K562 (cell line): Measurements from ENCODE around the gene FHL5. TPM values are rescaled to one million over a fixed set of nuclear protein-coding genes. Genes with fewer than 3 reads are reported as not detected.

Experiments used
- C11orf30 ChIP-seq: fragments of 450-650 bp; IDR thresholded peaks from 2 replicates; pipeline ENCODE4 v1.6.1; 2016; ENCODE audit warnings: low read depth, mild to moderate bottlenecking
- CBFA2T3 ChIP-seq: fragments of 450-650 bp; IDR thresholded peaks from 2 replicates; pipeline ENCODE4 v1.6.1; 2017
- MLX ChIP-seq, 2 experiments: fragments of 450-650 bp in 1 of 2; sonication (generic) in 1 of 2; formaldehyde crosslinking; conservative IDR thresholded peaks; 2 replicates each; pipeline versions ENCODE4 v1.4.0 to v1.8.1; 2020 to 2022; ENCODE audit warnings: mild to moderate bottlenecking in 1 of 2, missing genetic modification reagents in 1 of 2
- NR4A1 ChIP-seq, 2 experiments: fragments of 250-450 bp in 1 of 2; fragments of 450-650 bp in 1 of 2; sonication (Bioruptor Pico) in 1 of 2; IDR thresholded peaks; 2 replicates each; pipeline versions ENCODE4 v1.4.0 to v1.6.1; 2016 to 2020; ENCODE audit warnings: mild to moderate bottlenecking in 2 of 2, missing compliant biosample characterization in 1 of 2, missing genetic modification characterization in 1 of 2, moderate library complexity in 1 of 2
- PREB ChIP-seq: sonication (generic); formaldehyde crosslinking; IDR thresholded peaks from 2 replicates; pipeline ENCODE4 v1.8.1; 2023; ENCODE audit warnings: mild to moderate bottlenecking, missing genetic modification reagents
- PTRF ChIP-seq: fragments of 450-650 bp; IDR thresholded peaks from 2 replicates; pipeline ENCODE4 v1.6.1; 2016; ENCODE audit warnings: mild to moderate bottlenecking, missing genetic modification characterization, missing compliant biosample characterization
- SRF ChIP-seq, 2 experiments: fragments of 250-450, 450-650 bp in 1 of 2; sonication (Bioruptor Pico) in 1 of 2; sonication (generic) in 1 of 2; formaldehyde crosslinking; IDR thresholded peaks; 2 replicates each; pipeline versions ENCODE4 v1.5.0 to v1.5.1; 2020 to 2022; ENCODE audit warnings: mild to moderate bottlenecking in 1 of 2, missing genetic modification reagents in 1 of 2
- SRSF7 ChIP-seq: fragments of 200-400 bp; formaldehyde crosslinking; optimal IDR thresholded peaks from 2 replicates; pipeline ENCODE3; 2017; ENCODE audit warnings: mild to moderate bottlenecking, low read depth, low read length
- TCF15 ChIP-seq: fragments of 250-450 bp; sonication (Bioruptor Pico); IDR thresholded peaks from 2 replicates; pipeline ENCODE4 v1.8.0; 2022; ENCODE audit warnings: moderate library complexity, mild to moderate bottlenecking, inconsistent platforms
- TSHZ1 ChIP-seq: fragments of 250-450 bp; sonication (Bioruptor Pico); IDR thresholded peaks from 2 replicates; pipeline ENCODE4 v1.4.0; 2020; ENCODE audit warnings: mild to moderate bottlenecking, moderate library complexity
- ZBTB11 ChIP-seq, 3 experiments: fragments of 200-800 bp in 1 of 3; fragments of 250-450 bp in 1 of 3; fragments of 450-650 bp in 1 of 3; sonication (Bioruptor Pico) in 1 of 3; sonication (Bioruptor generic) in 1 of 3; formaldehyde crosslinking in 1 of 3; IDR thresholded peaks; 2 replicates each; pipeline versions ENCODE4 v1.6.1 to v1.8.0; 2016 to 2022; ENCODE audit warnings: mild to moderate bottlenecking in 2 of 3, missing genetic modification characterization in 2 of 3, missing compliant biosample characterization in 1 of 3, moderate library complexity in 1 of 3
- ZNF175 ChIP-seq: fragments of 200-800 bp; sonication (Bioruptor generic); IDR thresholded peaks from 2 replicates; pipeline ENCODE4 v1.6.1; 2016; ENCODE audit warnings: low read depth, mild to moderate bottlenecking, missing genetic modification characterization, missing compliant biosample characterization
- ZNF239 ChIP-seq: fragments of 250-450 bp; sonication (Bioruptor Pico); IDR thresholded peaks from 2 replicates; pipeline ENCODE4 v1.4.0; 2020; ENCODE audit warnings: mild to moderate bottlenecking
- ZNF644 ChIP-seq: fragments of 200-800 bp; sonication (Bioruptor generic); IDR thresholded peaks from 2 replicates; pipeline ENCODE4 v1.6.1; 2016; ENCODE audit warnings: low read depth, missing genetic modification characterization, missing compliant biosample characterization
- ZNF79 ChIP-seq: fragments of 250-450 bp; sonication (Bioruptor Pico); IDR thresholded peaks from 2 replicates; pipeline ENCODE4 v1.4.0; 2020; ENCODE audit warnings: low read depth, mild to moderate bottlenecking, moderate library complexity
- polyA plus RNA-seq, 8 experiments: library from polyadenylated mRNA; depleted of rRNA in 4 of 8; stranded (reverse) in 5 of 8; unstranded in 3 of 8; fragments of >200 nt; fragmentation: Nextera tagmentation in 2 of 8; fragmentation: Illumina TruSeq in 1 of 8; extraction: Ambion mirVana in 2 of 8; extraction: Trizol in 1 of 8; gene quantifications; 2 replicates each; pipeline versions ENCODE4 v1.2.1 to v1.2.3, GENCODE V29; 2011 to 2014; ENCODE audit warnings: inconsistent platforms in 1 of 8, missing spikeins in 1 of 8
- total RNA-seq, 7 experiments: library from RNA; depleted of rRNA in 6 of 7; stranded (reverse); fragments of >200 nt in 6 of 7; fragmentation: Illumina TruSeq in 2 of 7; extraction: Trizol in 2 of 7; gene quantifications; 2 replicates each; pipeline versions ENCODE4 v1.2.1 to v1.2.3, GENCODE V29; 2011 to 2021; ENCODE audit warnings: low replicate concordance in 1 of 7

Gene FHL5
- total and polyA plus RNA-seq, 9 of the 15 experiments (the other 6 are each of a cell fraction or from before 2014, with no cell fraction given), result not detected

- 0 out of 2 replicates have a peak, but pooled peaks have one; percentile 28 for TF ChIP-seq TCF15
- TF ChIP-seq CBFA2T3, result peak; percentile 45
- TF ChIP-seq PTRF (tag), result peak; percentile 83
- no peak for TF ChIP-seq NR4A1 (CRISPR knock-in tag; IDR thresholded peaks at IDR 0.05)
- TF ChIP-seq NR4A1 (tag; IDR thresholded peaks at IDR 0.05), result peak; percentile 93
- TF ChIP-seq PREB (CRISPR knock-in tag), result no peak
- peak; percentile 95 for TF ChIP-seq ZNF175
- peak; percentile 76; the same call in 1 of the 2 replicates for TF ChIP-seq ZNF644 (tag)
- TF ChIP-seq SRSF7, result no peak
- TF ChIP-seq ZNF239 (CRISPR knock-in tag), result peak; percentile 43; the same call in 1 of the 2 replicates
- TF ChIP-seq SRF (CRISPR knock-in tag; IDR thresholded peaks at IDR 0.05), result peak; percentile 1 to 81; a peak in 1 of 4 replicates
- TF ChIP-seq TSHZ1 (CRISPR knock-in tag), result 0 out of 2 replicates have a peak, but pooled peaks have one; percentile 14
- TF ChIP-seq MLX (CRISPR knock-in tag; conservative IDR thresholded peaks at IDR 0.05), result no peak
- TF ChIP-seq ZBTB11 (CRISPR knock-in tag; IDR thresholded peaks at IDR 0.05), result peak in 1 of 3 experiments; percentile 68; a peak in 1 of 6 replicates
- no peak for TF ChIP-seq C11orf30
- TF ChIP-seq ZNF79 (CRISPR knock-in tag), result peak; percentile 43; the same call in 1 of the 2 replicates
Observed at GRCh38 chr6:96520171-96521115, 42.5 kb upstream of the FHL5 start (continued).
